GM23248 (cell line): ENCODE data around the gene TRIM62.

Experiments used
- EZH2 ChIP-seq: fragments of 200-600 bp; sonication (generic); IDR thresholded peaks from 2 replicates; pipeline ENCODE4 v1.6.1; 2018; ENCODE audit warnings: antibody characterized with exemption, mild to moderate bottlenecking; ENCODE audit not compliant: insufficient read depth, poor library complexity, severe bottlenecking
- EZH2phosphoT487 ChIP-seq: fragments of 200-600 bp; sonication (generic); IDR thresholded peaks from 2 replicates; pipeline ENCODE4 v1.6.1; 2018; ENCODE audit warnings: antibody characterized with exemption, moderate library complexity, mild to moderate bottlenecking, low read depth; ENCODE audit not compliant: insufficient read depth

DNA sequence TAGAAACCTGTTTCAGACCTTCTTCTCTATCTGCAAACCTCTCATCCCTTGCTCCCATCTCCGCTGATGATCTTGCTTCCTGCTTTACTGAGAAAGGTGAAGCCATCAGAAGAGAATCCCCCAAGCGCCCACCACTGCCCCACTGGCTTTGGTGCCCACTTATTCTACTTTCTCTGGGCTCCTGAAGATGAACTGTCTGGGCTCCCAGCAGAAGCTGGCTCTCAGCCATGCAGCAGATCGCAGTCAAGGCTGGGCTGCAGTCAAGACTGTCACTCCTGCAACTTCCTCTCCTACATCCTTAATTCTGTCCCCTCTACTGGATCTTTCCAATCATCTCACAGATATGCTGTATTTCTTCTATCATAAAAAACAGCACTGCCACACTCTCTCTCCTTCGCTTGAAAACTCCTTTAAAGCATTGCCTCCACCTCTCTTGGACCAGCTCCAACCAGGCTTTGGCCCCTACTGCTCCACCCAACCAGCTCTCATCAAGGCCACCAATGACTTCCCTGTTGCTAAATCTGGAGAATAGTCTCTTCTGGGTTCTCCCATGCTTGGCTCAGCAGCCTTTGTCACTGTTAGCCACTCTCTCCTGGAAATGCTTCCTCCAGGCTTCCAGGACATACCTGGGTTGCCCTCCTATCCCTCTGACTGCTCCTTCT, 25.8 kb downstream of the TRIM62 start:
- TF ChIP-seq EZH2phosphoT487 (no peak), EZH2 (no peak)
